Fibroblast of villous mesenchyme (primary cell): ENCODE data around the gene CACNA2D4. TPM values are rescaled to one million over a fixed set of nuclear protein-coding genes. Genes with fewer than 3 reads are reported as not detected.

ENCODE experiments used
- DNase-seq: peaks from one replicate; pipeline ENCODE4 v3.0.0-alpha.2; 2010; ENCODE audit warnings: low read depth
- H3K4me3 ChIP-seq: 2 replicates; pipeline ENCODE4 v1.5.1; 2011; ENCODE audit warnings: low read depth, mild to moderate bottlenecking, low read length
- CTCF ChIP-seq: IDR thresholded peaks from 2 replicates; pipeline ENCODE4 v1.5.1; 2012; ENCODE audit warnings: low read depth, mild to moderate bottlenecking, low read length; ENCODE audit not compliant: insufficient read depth
- total RNA-seq: library from RNA; depleted of rRNA; stranded (reverse); fragments of >200 nt; gene quantifications from 2 replicates; pipeline ENCODE4 v1.2.3, GENCODE V29; 2012

The CACNA2D4 gene
- total RNA-seq, 1 donor: 1.7 TPM

- DNase-seq: no peak
- H3K4me3 ChIP-seq: no peak overlapping the region
- no peak for TF ChIP-seq CTCF
Observed at GRCh38 chr12:1766110-1766509, 152.3 kb downstream of the CACNA2D4 start.

- no peak overlapping the region for H3K4me3 ChIP-seq
- TF ChIP-seq CTCF: no peak
- no peak for DNase-seq
Observed at GRCh38 chr12:1763153-1763552, 155.3 kb downstream of the CACNA2D4 start.

- no peak overlapping the region for H3K4me3 ChIP-seq
- DNase-seq: no peak
- TF ChIP-seq CTCF: no peak
Observed at GRCh38 chr12:1761857-1762256, 156.6 kb downstream of the CACNA2D4 start.

- TF ChIP-seq CTCF: no peak
- peak; percentile 83 for DNase-seq
- no peak overlapping the region for H3K4me3 ChIP-seq
Observed at GRCh38 chr12:1760566-1761382, 157.7 kb downstream of the CACNA2D4 start.

GRCh38 chr12:1758887-1759286, 159.6 kb downstream of the CACNA2D4 start:
- DNase-seq: peak; percentile 40

GRCh38 chr12:1758376-1758775, 160.1 kb downstream of the CACNA2D4 start:
- no peak overlapping the region for H3K4me3 ChIP-seq
- no peak for DNase-seq
- TF ChIP-seq CTCF: no peak

More at GRCh38 chr12:1758887-1759286, 159.6 kb downstream of the CACNA2D4 start:
- no peak overlapping the region for H3K4me3 ChIP-seq
- TF ChIP-seq CTCF: no peak

GRCh38 chr12:1750300-1750699, 168.2 kb downstream of the CACNA2D4 start:
- DNase-seq: no peak
- no peak overlapping the region for H3K4me3 ChIP-seq
- TF ChIP-seq CTCF: no peak
